ENCODE data around the gene C5orf46. TPM values are rescaled to one million over a fixed set of nuclear protein-coding genes. Genes with fewer than 3 reads are reported as not detected.
A peak's percentile ranks its signal among the peaks of the same experiment; 100 is the strongest.

Gene C5orf46
- total and polyA plus RNA-seq, 4 donors: not detected

GRCh38 chr5:147858565-147858964, 47.8 kb downstream of the C5orf46 start:
- no peak overlapping the region for H3K4me3 ChIP-seq (ENCODE audit: low read depth in 1 of 3, low read length in 3 of 3)
- 76% methylated on average over 1 of the region's 1 CpG for WGBS
- no peaks in the 10 kb centered on the region for H3K36me3 ChIP-seq (ENCODE audit: control insufficient read depth in 4 of 4, insufficient read depth in 3 of 4, low read depth in 1 of 4, low read length in 3 of 4)
- no peaks in the 10 kb centered on the region for H3K9me3 ChIP-seq (ENCODE audit: control insufficient read depth in 4 of 4, low read length in 3 of 4)
- TF ChIP-seq GABPA (IDR thresholded peaks at IDR 0.05 in 1 of 2, conservative IDR thresholded peaks at IDR 0.05 in 1 of 2): no peak
- no peak for TF ChIP-seq RXRA (IDR thresholded peaks at IDR 0.05)
- TF ChIP-seq JUND (IDR thresholded peaks at IDR 0.05): no peak
- DNase-seq (ENCODE audit: low spot score): no peak
- no peak overlapping the region for H3K27ac ChIP-seq (ENCODE audit: low read depth in 1 of 2, low read length in 2 of 2)
- no peaks in the 10 kb centered on the region for H3K27me3 ChIP-seq (ENCODE audit: control insufficient read depth in 4 of 4, insufficient read depth in 4 of 4, low read length in 3 of 4)
- H3K4me1 ChIP-seq (ENCODE audit: control insufficient read depth in 4 of 4, insufficient read depth in 4 of 4, low read length in 3 of 4): peaks cover 0 to 6% (median 2%) of the 10 kb centered on the region in 4 donors
- H3K9ac ChIP-seq (ENCODE audit: low read depth in 1 of 2, low read length in 2 of 2): no peak overlapping the region

- Histone ChIP-seq H3K4me1 (ENCODE audit: control insufficient read depth in 4 of 4, insufficient read depth in 4 of 4, low read length in 3 of 4) (peaks cover 0 to 6% (median 2%) of the 10 kb centered on the region in 4 donors), H3K27me3 (ENCODE audit: control insufficient read depth in 4 of 4, insufficient read depth in 4 of 4, low read length in 3 of 4) (no peaks in the 10 kb centered on the region), H3K9me3 (ENCODE audit: control insufficient read depth in 4 of 4, low read length in 3 of 4) (no peaks in the 10 kb centered on the region), H3K4me3 (ENCODE audit: low read depth in 1 of 3, low read length in 3 of 3) (no peak overlapping the region), H3K9ac (ENCODE audit: low read depth in 1 of 2, low read length in 2 of 2) (no peak overlapping the region), H3K27ac (ENCODE audit: low read depth in 1 of 2, low read length in 2 of 2) (no peak overlapping the region), H3K36me3 (ENCODE audit: control insufficient read depth in 4 of 4, insufficient read depth in 3 of 4, low read depth in 1 of 4, low read length in 3 of 4) (no peaks in the 10 kb centered on the region)
- under 1% methylated on average over 2 of the region's 2 CpGs for WGBS
- DNase-seq (ENCODE audit: low spot score): peak; percentile 56
- TF ChIP-seq JUND (IDR thresholded peaks at IDR 0.05): peak in 1 of 2 donors; percentile 9
- peak; percentile 84 for TF ChIP-seq CTCF (IDR thresholded peaks at IDR 0.05; ENCODE audit: low read depth, low read length, missing input control)
- peak; percentile 91 to 93 for TF ChIP-seq RAD21 (IDR thresholded peaks at IDR 0.05)
- TF ChIP-seq ATF3 (IDR thresholded peaks at IDR 0.05): no peak
These were observed 48.8 kb downstream of the C5orf46 start for GRCh38 chr5:147857302-147858129.

- no peak for DNase-seq (ENCODE audit: low spot score)
- TF ChIP-seq JUND (IDR thresholded peaks at IDR 0.05) (no peak), FOXA2 (IDR thresholded peaks at IDR 0.05) (no peak), EGR1 (IDR thresholded peaks at IDR 0.05; ENCODE audit: low read depth in 2 of 2) (no peak), FOXA1 (IDR thresholded peaks at IDR 0.05) (no peak), YY1 (IDR thresholded peaks at IDR 0.05) (no peak), ZBTB33 (IDR thresholded peaks at IDR 0.05) (no peak), RXRA (IDR thresholded peaks at IDR 0.05) (no peak), SP1 (IDR thresholded peaks at IDR 0.05) (no peak), MAX (IDR thresholded peaks at IDR 0.05) (no peak), ATF3 (IDR thresholded peaks at IDR 0.05) (no peak), HNF4A (conservative IDR thresholded peaks at IDR 0.05) (no peak), NR2F2 (IDR thresholded peaks at IDR 0.05) (no peak), HNF4G (IDR thresholded peaks at IDR 0.05) (no peak), GABPA (IDR thresholded peaks at IDR 0.05 in 1 of 2, conservative IDR thresholded peaks at IDR 0.05 in 1 of 2) (no peak), REST (IDR thresholded peaks at IDR 0.05) (no peak)
- Histone ChIP-seq H3K36me3 (ENCODE audit: control insufficient read depth in 4 of 4, insufficient read depth in 3 of 4, low read depth in 1 of 4, low read length in 3 of 4) (no peaks in the 10 kb centered on the region), H3K9me3 (ENCODE audit: control insufficient read depth in 4 of 4, low read length in 3 of 4) (no peaks in the 10 kb centered on the region), H3K4me1 (ENCODE audit: control insufficient read depth in 4 of 4, insufficient read depth in 4 of 4, low read length in 3 of 4) (peaks cover 0 to 6% (median 2%) of the 10 kb centered on the region in 4 donors), H3K27me3 (ENCODE audit: control insufficient read depth in 4 of 4, insufficient read depth in 4 of 4, low read length in 3 of 4) (no peaks in the 10 kb centered on the region), H3K9ac (ENCODE audit: low read depth in 1 of 2, low read length in 2 of 2) (no peak overlapping the region), H3K27ac (ENCODE audit: low read depth in 1 of 2, low read length in 2 of 2) (no peak overlapping the region), H3K4me3 (ENCODE audit: low read depth in 1 of 3, low read length in 3 of 3) (no peak overlapping the region)
These were observed 49.5 kb downstream of the C5orf46 start for GRCh38 chr5:147856801-147857200.

Measured in liver (tissue), 9 donors.